ENCODE results near the gene ZNF440. TPM values are rescaled to one million over a fixed set of nuclear protein-coding genes. Genes with fewer than 3 reads are reported as not detected.
"Not testable (repeated sequence)": the region's sequence is repeated elsewhere in the genome, so short reads cannot be mapped to it uniquely, and the experiment has no call there.

Gene ZNF440
- total and polyA plus RNA-seq, 2 experiments from 2014 or later, result 1.9 to 17.0 TPM

GRCh38 chr19:11769995-11770394, 44.1 kb upstream of the ZNF440 start:
- TF ChIP-seq CTCF (IDR thresholded peaks at IDR 0.05; ENCODE audit: poor library complexity) (no peak), EZH2phosphoT487 (IDR thresholded peaks at IDR 0.05; ENCODE audit: low read depth, severe bottlenecking, unreplicated experiment) (no peak), EZH2 (IDR thresholded peaks at IDR 0.05; ENCODE audit: borderline replicate concordance) (no peak)
- H2AFZ ChIP-seq, result no peak overlapping the region
- H3K4me1 ChIP-seq (ENCODE audit: insufficient read depth), result peaks cover 10% of the 10 kb centered on the region
- H3K9me3 ChIP-seq (ENCODE audit: low read depth), result peaks cover 9% of the 10 kb centered on the region
- no peaks in the 10 kb centered on the region for H3K36me3 ChIP-seq (replicated peaks; ENCODE audit: insufficient read depth, low read depth)
- H4K20me1 ChIP-seq (ENCODE audit: insufficient read depth, poor library complexity, severe bottlenecking), result no peaks in the 10 kb centered on the region
- H3K27ac ChIP-seq, result no peak overlapping the region
- H3K4me2 ChIP-seq, result no peak overlapping the region
- DNase-seq (ENCODE audit: low spot score), result no peak
- H3K4me3 ChIP-seq, result no peak overlapping the region
- 91% methylated on average over 4 of the region's 4 CpGs for WGBS (ENCODE audit: low lambda C conversion rate, missing lambda C conversion rate)
- H3K79me2 ChIP-seq, result peaks cover 42% of the 10 kb centered on the region
- no peaks in the 10 kb centered on the region for H3K27me3 ChIP-seq
- no peaks in the 10 kb centered on the region for H3K9me2 ChIP-seq (replicated peaks; ENCODE audit: insufficient read depth)

- not testable (repeated sequence) for H3K4me2 ChIP-seq; H3K4me3 ChIP-seq; H3K27ac ChIP-seq; H3K9me2 ChIP-seq (replicated peaks; ENCODE audit: insufficient read depth); H2AFZ ChIP-seq; H3K27me3 ChIP-seq; H3K36me3 ChIP-seq (replicated peaks; ENCODE audit: insufficient read depth, low read depth); H3K4me1 ChIP-seq (ENCODE audit: insufficient read depth); H4K20me1 ChIP-seq (ENCODE audit: insufficient read depth, poor library complexity, severe bottlenecking); DNase-seq (ENCODE audit: low spot score)
- 74% methylated on average over 11 of the region's 11 CpGs for WGBS (ENCODE audit: low lambda C conversion rate, missing lambda C conversion rate)
- Histone ChIP-seq H3K79me2 (peaks cover 48% of the 10 kb centered on the region), H3K9me3 (ENCODE audit: low read depth) (peaks cover 13% of the 10 kb centered on the region)
Measured at GRCh38 chr19:11771520-11771919, 42.6 kb upstream of the ZNF440 start.

- DNase-seq (ENCODE audit: low spot score); H3K27me3 ChIP-seq; H3K9me2 ChIP-seq (replicated peaks; ENCODE audit: insufficient read depth); H3K27ac ChIP-seq; H2AFZ ChIP-seq; H3K4me3 ChIP-seq; H3K4me2 ChIP-seq; H4K20me1 ChIP-seq (ENCODE audit: insufficient read depth, poor library complexity, severe bottlenecking); H3K4me1 ChIP-seq (ENCODE audit: insufficient read depth): not testable (repeated sequence)
- WGBS (ENCODE audit: low lambda C conversion rate, missing lambda C conversion rate), result 98% methylated on average over 11 of the region's 11 CpGs
- H3K36me3 ChIP-seq (replicated peaks; ENCODE audit: insufficient read depth, low read depth), result peaks cover 20% of the 10 kb centered on the region
- H3K9me3 ChIP-seq (ENCODE audit: low read depth), result peaks cover 37% of the 10 kb centered on the region
- H3K79me2 ChIP-seq, result peaks cover 14% of the 10 kb centered on the region
Measured at GRCh38 chr19:11776669-11777068, 37.4 kb upstream of the ZNF440 start.

- H3K4me1 ChIP-seq (ENCODE audit: insufficient read depth), result no peaks in the 10 kb centered on the region
- TF ChIP-seq EZH2phosphoT487 (IDR thresholded peaks at IDR 0.05; ENCODE audit: low read depth, severe bottlenecking, unreplicated experiment) (no peak), EZH2 (IDR thresholded peaks at IDR 0.05; ENCODE audit: borderline replicate concordance) (no peak), CTCF (IDR thresholded peaks at IDR 0.05; ENCODE audit: poor library complexity) (no peak)
- 97% methylated on average over 7 of the region's 7 CpGs for WGBS (ENCODE audit: low lambda C conversion rate, missing lambda C conversion rate)
Measured at GRCh38 chr19:11780431-11781020, 33.5 kb upstream of the ZNF440 start.

More at GRCh38 chr19:11780431-11781020, 33.5 kb upstream of the ZNF440 start:
- Histone ChIP-seq H3K9me3 (ENCODE audit: low read depth) (peaks cover 61% of the 10 kb centered on the region), H3K4me2 (no peak overlapping the region), H3K36me3 (replicated peaks; ENCODE audit: insufficient read depth, low read depth) (peaks cover 28% of the 10 kb centered on the region), H3K27ac (no peak overlapping the region), H3K9me2 (replicated peaks; ENCODE audit: insufficient read depth) (no peaks in the 10 kb centered on the region), H2AFZ (no peak overlapping the region), H3K27me3 (no peaks in the 10 kb centered on the region), H3K79me2 (peaks cover 7% of the 10 kb centered on the region), H4K20me1 (ENCODE audit: insufficient read depth, poor library complexity, severe bottlenecking) (no peaks in the 10 kb centered on the region), H3K4me3 (no peak overlapping the region)
- no peak for DNase-seq (ENCODE audit: low spot score)
